Measurements from ENCODE around the gene UNCX.
"Not testable (repeated sequence)": the region's sequence is repeated elsewhere in the genome, so short reads cannot be mapped to it uniquely, and the experiment has no call there.

DNA sequence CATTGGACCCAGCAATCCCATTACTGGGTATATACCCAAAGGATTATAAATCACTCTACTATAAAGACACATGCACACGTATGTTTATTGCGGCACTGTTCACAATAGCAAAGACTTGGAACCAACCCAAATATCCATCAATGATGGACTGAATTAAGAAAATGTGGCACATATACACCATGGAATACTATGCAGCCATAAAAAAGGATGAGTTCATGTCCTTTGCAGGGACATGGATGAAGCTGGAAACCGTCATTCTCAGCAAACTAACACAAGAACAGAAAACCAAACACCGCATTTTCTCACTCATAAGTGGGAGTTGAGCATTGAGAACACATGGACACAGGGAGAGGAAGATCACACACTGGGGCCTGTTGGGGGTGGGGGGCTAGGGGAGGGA is 47.2 kb downstream of the UNCX start:
- TF ChIP-seq, protein P1, sequence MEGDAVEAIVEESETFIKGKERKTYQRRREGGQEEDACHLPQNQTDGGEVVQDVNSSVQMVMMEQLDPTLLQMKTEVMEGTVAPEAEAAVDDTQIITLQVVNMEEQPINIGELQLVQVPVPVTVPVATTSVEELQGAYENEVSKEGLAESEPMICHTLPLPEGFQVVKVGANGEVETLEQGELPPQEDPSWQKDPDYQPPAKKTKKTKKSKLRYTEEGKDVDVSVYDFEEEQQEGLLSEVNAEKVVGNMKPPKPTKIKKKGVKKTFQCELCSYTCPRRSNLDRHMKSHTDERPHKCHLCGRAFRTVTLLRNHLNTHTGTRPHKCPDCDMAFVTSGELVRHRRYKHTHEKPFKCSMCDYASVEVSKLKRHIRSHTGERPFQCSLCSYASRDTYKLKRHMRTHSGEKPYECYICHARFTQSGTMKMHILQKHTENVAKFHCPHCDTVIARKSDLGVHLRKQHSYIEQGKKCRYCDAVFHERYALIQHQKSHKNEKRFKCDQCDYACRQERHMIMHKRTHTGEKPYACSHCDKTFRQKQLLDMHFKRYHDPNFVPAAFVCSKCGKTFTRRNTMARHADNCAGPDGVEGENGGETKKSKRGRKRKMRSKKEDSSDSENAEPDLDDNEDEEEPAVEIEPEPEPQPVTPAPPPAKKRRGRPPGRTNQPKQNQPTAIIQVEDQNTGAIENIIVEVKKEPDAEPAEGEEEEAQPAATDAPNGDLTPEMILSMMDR (IDR thresholded peaks at IDR 0.05): not testable (repeated sequence)
- TF ChIP-seq ZFX (IDR thresholded peaks at IDR 0.05; ENCODE audit: borderline replicate concordance): not testable (repeated sequence)

All from 22Rv1 (cell line).